Measurements from ENCODE around the gene TLCD5.

The TLCD5 gene

GRCh38 chr11:120329556-120329955, 4.5 kb downstream of the TLCD5 start:
- no peak for DNase-seq (ENCODE audit: extremely low spot score)
- POLR2A ChIA-PET: no interaction called here
- TF ChIP-seq CTCF (IDR thresholded peaks at IDR 0.05; ENCODE audit: control extremely low read depth, extremely low read depth, low read depth, missing control alignments): no peak
- CTCF ChIA-PET: no interaction called here

- no peak for TF ChIP-seq CTCF (IDR thresholded peaks at IDR 0.05; ENCODE audit: control extremely low read depth, extremely low read depth, low read depth, missing control alignments)
- ChIA-PET POLR2A (no interaction called here), CTCF (no interaction called here)
- DNase-seq (ENCODE audit: extremely low spot score): no peak
Observed at GRCh38 chr11:120330045-120330444, 4.9 kb downstream of the TLCD5 start.

- DNase-seq (ENCODE audit: extremely low spot score): no peak
Observed at GRCh38 chr11:120331301-120331996, 6.3 kb downstream of the TLCD5 start.

GRCh38 chr11:120332822-120333716, 8.0 kb downstream of the TLCD5 start:
- TF ChIP-seq CTCF (IDR thresholded peaks at IDR 0.05; ENCODE audit: control extremely low read depth, extremely low read depth, low read depth, missing control alignments): no peak

More at GRCh38 chr11:120331301-120331996, 6.3 kb downstream of the TLCD5 start:
- CTCF ChIA-PET: interaction anchor here (2.4 kb wide), 1 partner anchor 28 kb away, joined by 10 read pairs; no protein-coding TSS in a partner anchor
- no peak for TF ChIP-seq CTCF (IDR thresholded peaks at IDR 0.05; ENCODE audit: control extremely low read depth, extremely low read depth, low read depth, missing control alignments)
- POLR2A ChIA-PET: no interaction called here

GRCh38 chr11:120333801-120334200, 8.7 kb downstream of the TLCD5 start:
- no peak for TF ChIP-seq CTCF (IDR thresholded peaks at IDR 0.05; ENCODE audit: control extremely low read depth, extremely low read depth, low read depth, missing control alignments)
- DNase-seq (ENCODE audit: extremely low spot score): no peak
- ChIA-PET CTCF (interaction anchor here (0.7 to 4.3 kb wide), 13 partner anchors 8 to 618 kb away, joined by 3 to 22 read pairs (median 8); partner anchors contain the start of gene TLCD5), POLR2A (no interaction called here)

More at GRCh38 chr11:120332822-120333716, 8.0 kb downstream of the TLCD5 start:
- ChIA-PET POLR2A (interaction anchor here (0.8 kb wide), 1 partner anchor 226 kb away, joined by 3 read pairs; no protein-coding TSS in a partner anchor), CTCF (interaction anchor here (1.2 to 4.3 kb wide), 5 partner anchors 10 to 104 kb away, joined by 3 to 15 read pairs (median 10); no protein-coding TSS in a partner anchor)
- DNase-seq (ENCODE audit: extremely low spot score): no peak

- ChIA-PET CTCF (interaction anchor here (0.7 to 4.3 kb wide), 18 partner anchors 8 to 617 kb away, joined by 3 to 22 read pairs (median 4); partner anchors contain the start of gene TLCD5), POLR2A (no interaction called here)
- no peak for TF ChIP-seq CTCF (IDR thresholded peaks at IDR 0.05; ENCODE audit: control extremely low read depth, extremely low read depth, low read depth, missing control alignments)
- DNase-seq (ENCODE audit: extremely low spot score): no peak
Observed at GRCh38 chr11:120334332-120334731, 9.2 kb downstream of the TLCD5 start.

Measured in GM10248 (cell line).